Activated B cell treated with CpG ODN at 0.5 μM for 24 hours (primary cell): ENCODE results near the gene SETD5. TPM values are rescaled to one million over a fixed set of nuclear protein-coding genes. Genes with fewer than 3 reads are reported as not detected.

ENCODE experiments used
- ATAC-seq: fragments of 200-7000 bp; cut with Tn5 transposase; one replicate; pipeline ENCODE4 v1.10.0; 2021; ENCODE audit warnings: low read depth, mild to moderate bottlenecking, moderate library complexity
- CTCF ChIA-PET: fragments of 350-600 bp; sonication (Branson Sonifier 250); formaldehyde crosslinking; loops from one replicate; lab custom pipeline; 2021; ENCODE audit warnings: antibody characterized with exemption; lab: Charles Lee
- POLR2A ChIA-PET: fragments of 350-600 bp; sonication (Branson Sonifier 250); formaldehyde crosslinking; loops from one replicate; lab custom pipeline; 2021; ENCODE audit warnings: antibody characterized with exemption; lab: Charles Lee
- DNase-seq: peaks from one replicate; pipeline ENCODE4 v3.0.0; 2022
- H3K27ac Mint-ChIP-seq: one replicate; pipeline ENCODE4 v1.8.0; 2020; ENCODE audit warnings: mixed read lengths
- H3K27me3 Mint-ChIP-seq: one replicate; pipeline ENCODE4 v1.8.0; 2021; ENCODE audit warnings: mixed read lengths
- H3K36me3 Mint-ChIP-seq: one replicate; pipeline ENCODE4 v1.8.0; 2021; ENCODE audit warnings: low read depth, mixed read lengths
- H3K4me1 Mint-ChIP-seq: one replicate; pipeline ENCODE4 v1.8.0; 2021; ENCODE audit warnings: mixed read lengths
- H3K4me3 Mint-ChIP-seq: one replicate; pipeline ENCODE4 v1.8.0; 2020; ENCODE audit warnings: mild to moderate bottlenecking, mixed read lengths
- H3K9me3 Mint-ChIP-seq: one replicate; pipeline ENCODE4 v1.8.0; 2020; ENCODE audit warnings: mixed read lengths
- CTCF ChIP-seq: fragments of 200-600 bp; IDR thresholded peaks from one replicate; pipeline ENCODE4 v1.8.0; 2022; ENCODE audit warnings: antibody characterized with exemption, mild to moderate bottlenecking
- intact Hi-C: fragments of 100-400 bp; cut with micrococcal nuclease; formaldehyde crosslinking; loops from one replicate; pipeline ENCODE4 v1.15.1; 2024
- total RNA-seq: library from RNA; stranded (reverse); gene quantifications from 2 replicates; pipeline ENCODE4 v1.2.3, GENCODE V29; 2022

The SETD5 gene
- total RNA-seq, 1 donor from 2014 or later: 162 TPM

DNA sequence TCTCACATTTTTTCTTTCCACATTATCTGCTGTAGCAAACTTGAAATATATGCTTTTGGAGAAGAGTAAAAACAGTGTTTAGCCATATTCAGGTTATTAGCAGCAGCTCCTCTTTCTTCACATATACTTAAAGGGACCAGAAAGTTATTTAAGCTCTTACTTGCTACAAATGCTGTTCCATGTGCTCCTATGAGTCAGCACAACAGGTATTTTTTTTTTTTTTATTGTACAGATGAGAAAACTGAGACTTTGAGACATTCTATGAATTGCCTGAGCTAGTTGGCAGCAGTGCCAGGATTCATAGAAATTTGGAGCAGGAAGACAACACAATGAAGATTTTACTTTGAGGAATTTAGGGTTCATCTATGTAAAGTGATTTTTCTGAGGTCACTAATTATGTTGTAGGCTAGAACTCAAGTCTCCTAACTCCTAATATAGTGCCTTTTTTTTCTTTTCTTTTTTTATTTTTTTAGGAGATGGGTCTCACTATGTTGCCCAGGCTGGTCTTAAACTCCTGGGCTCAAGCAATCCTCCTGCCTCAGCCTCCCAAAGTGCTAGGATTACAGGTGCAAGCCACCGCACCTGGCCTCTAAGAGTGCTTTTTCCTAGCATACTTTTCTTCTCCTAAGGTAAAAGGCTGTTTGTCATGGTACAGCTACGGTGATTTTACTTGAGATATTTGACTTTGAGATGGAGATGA, 23.6 kb downstream of the SETD5 start:
- no peak overlapping the region for H3K4me3 Mint-ChIP-seq
- peak overlapping the region; percentile 18 for H3K27ac Mint-ChIP-seq

GRCh38 chr3:9422712-9423424, 25.5 kb downstream of the SETD5 start:
- no peak for DNase-seq
- Mint-ChIP-seq H3K9me3 (no peaks in the 10 kb centered on the region), H3K36me3 (peaks cover 41% of the 10 kb centered on the region), H3K27ac (peak overlapping the region; percentile 46), H3K4me1 (peaks cover 24% of the 10 kb centered on the region), H3K4me3 (no peak overlapping the region), H3K27me3 (no peaks in the 10 kb centered on the region)
- POLR2A ChIA-PET: interaction anchor here (1.4 kb wide), 1 partner anchor 70 kb away, joined by 3 read pairs; no protein-coding TSS in a partner anchor
- intact Hi-C loops: loop anchor here (1.0 to 5.0 kb wide), 3 partner anchors 26 to 70 kb away; partner anchors contain the start of gene SETD5
- no peak for TF ChIP-seq CTCF
- peak; percentile 28 for ATAC-seq
- CTCF ChIA-PET: interaction anchor here (1.1 to 1.4 kb wide), 2 partner anchors 24 to 68 kb away, joined by 3 to 4 read pairs; no protein-coding TSS in a partner anchor

More for the DNA sequence above, 23.6 kb downstream of the SETD5 start:
- Mint-ChIP-seq H3K4me1 (peaks cover 27% of the 10 kb centered on the region), H3K36me3 (peaks cover 36% of the 10 kb centered on the region), H3K9me3 (no peaks in the 10 kb centered on the region), H3K27me3 (no peaks in the 10 kb centered on the region)
- ATAC-seq (no peak), DNase-seq (no peak)
- no peak for TF ChIP-seq CTCF
- POLR2A ChIA-PET: interaction anchor here (1.6 kb wide), 1 partner anchor 24 kb away, joined by 9 read pairs; the partner anchor contains the start of gene SETD5
- CTCF ChIA-PET: no interaction called here
- intact Hi-C loops: loop anchor here (5.0 kb wide), 1 partner anchor 34 kb away; no protein-coding TSS in a partner anchor

GRCh38 chr3:9428411-9428810, 31.0 kb downstream of the SETD5 start:
- no peaks in the 10 kb centered on the region for H3K27me3 Mint-ChIP-seq
- no peak overlapping the region for H3K4me3 Mint-ChIP-seq
- no peak for DNase-seq
- no peak for ATAC-seq
- TF ChIP-seq CTCF: no peak
- H3K36me3 Mint-ChIP-seq: peaks cover 73% of the 10 kb centered on the region
- intact Hi-C loops: no loop called here
- H3K9me3 Mint-ChIP-seq: no peaks in the 10 kb centered on the region
- ChIA-PET POLR2A (no interaction called here), CTCF (no interaction called here)
- H3K27ac Mint-ChIP-seq: no peak overlapping the region
- peaks cover 2% of the 10 kb centered on the region for H3K4me1 Mint-ChIP-seq

DNA sequence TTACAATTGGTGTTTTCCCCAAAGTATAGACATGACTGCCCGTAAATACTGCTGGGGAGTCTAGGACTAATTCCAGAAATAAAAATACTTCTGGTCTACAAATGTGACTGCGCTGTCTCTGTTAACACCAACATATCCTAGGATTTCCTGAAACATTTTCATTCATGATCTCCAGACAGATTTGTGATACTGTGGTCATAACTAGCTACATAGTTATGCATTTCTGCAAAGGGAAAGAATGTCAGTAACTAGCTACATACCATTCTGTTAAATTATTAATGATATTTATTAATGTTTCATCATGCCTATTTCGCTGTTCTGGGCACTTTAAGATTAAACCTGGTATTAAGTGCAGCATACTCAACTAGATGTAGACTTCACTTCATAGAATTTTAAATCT, 33.3 kb downstream of the SETD5 start:
- no peaks in the 10 kb centered on the region for H3K27me3 Mint-ChIP-seq
- no peak for TF ChIP-seq CTCF
- ChIA-PET POLR2A (no interaction called here), CTCF (no interaction called here)
- H3K36me3 Mint-ChIP-seq: peaks cover 85% of the 10 kb centered on the region
- H3K4me1 Mint-ChIP-seq: no peaks in the 10 kb centered on the region
- H3K4me3 Mint-ChIP-seq: no peak overlapping the region
- H3K9me3 Mint-ChIP-seq: no peaks in the 10 kb centered on the region
- ATAC-seq (no peak), DNase-seq (no peak)
- no peak overlapping the region for H3K27ac Mint-ChIP-seq
- intact Hi-C loops: no loop called here
